Cardiac septum (tissue), 1 donor: Measurements from ENCODE around the gene TOMM34. TPM values are rescaled to one million over a fixed set of nuclear protein-coding genes. Genes with fewer than 3 reads are reported as not detected.

ENCODE experiments used
- DNase-seq: peaks from one replicate; pipeline ENCODE4 v3.0.0-alpha.2; 2020; ENCODE audit warnings: low spot score
- intact Hi-C: fragments of 100-400 bp; cut with DNase I; formaldehyde crosslinking; loops from one replicate; pipeline ENCODE4 v1.14.0; 2022
- total RNA-seq: library from RNA; stranded (reverse); fragmentation: NEBNext Ultra II Directional; extraction: Animal tissue kit (Norgen Biotek cat#: 25700); gene quantifications from one replicate; pipeline ENCODE4 v1.2.1, GENCODE V29; 2021
- donor health status: DM: no; HTN: no; CAD: no.

TOMM34 gene
- total RNA-seq, 1 donor from 2014 or later = 10.7 TPM

DNA sequence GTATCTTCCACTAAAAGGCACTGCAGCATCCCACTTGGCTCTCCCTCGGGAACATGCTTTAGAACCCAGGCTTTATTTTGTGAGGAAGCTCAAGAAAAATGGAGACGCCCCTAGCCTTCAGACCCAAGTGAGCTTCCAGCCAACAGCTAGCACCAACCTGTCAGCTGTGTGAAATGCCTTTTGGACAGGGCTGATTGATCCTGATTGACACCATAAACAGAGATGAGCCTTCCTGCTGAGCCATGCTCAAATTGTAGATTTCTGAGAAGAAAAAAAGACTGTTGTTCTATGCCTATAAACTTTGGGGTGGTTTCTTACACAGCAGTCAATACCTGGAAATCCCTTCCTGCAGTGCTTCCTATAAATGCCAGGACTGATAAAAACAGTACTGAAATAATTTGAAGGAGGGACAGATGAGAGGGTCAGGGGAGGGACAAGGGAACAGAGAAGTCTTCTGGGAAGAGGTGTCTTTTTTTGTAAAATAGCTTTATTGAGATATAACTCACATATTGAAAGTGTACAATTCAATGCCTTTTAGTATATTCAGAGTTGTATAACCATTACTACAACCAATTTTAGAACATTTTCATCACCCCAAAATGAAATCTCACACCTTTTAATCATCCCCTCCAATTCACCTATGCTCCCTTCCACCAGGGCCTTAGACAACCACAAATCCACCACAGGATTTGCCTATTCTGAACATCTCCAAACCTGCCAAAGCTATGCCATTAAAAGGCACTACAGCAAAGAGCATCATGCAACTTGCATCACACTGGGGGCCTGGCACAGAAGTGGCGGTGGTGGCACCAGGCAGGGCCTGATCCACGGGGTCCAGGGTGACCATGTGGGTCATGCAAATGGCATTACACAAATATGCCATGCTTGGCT is 3.4 kb upstream of the TOMM34 start:
- intact Hi-C loops = no loop called here
- no peak for DNase-seq

DNA sequence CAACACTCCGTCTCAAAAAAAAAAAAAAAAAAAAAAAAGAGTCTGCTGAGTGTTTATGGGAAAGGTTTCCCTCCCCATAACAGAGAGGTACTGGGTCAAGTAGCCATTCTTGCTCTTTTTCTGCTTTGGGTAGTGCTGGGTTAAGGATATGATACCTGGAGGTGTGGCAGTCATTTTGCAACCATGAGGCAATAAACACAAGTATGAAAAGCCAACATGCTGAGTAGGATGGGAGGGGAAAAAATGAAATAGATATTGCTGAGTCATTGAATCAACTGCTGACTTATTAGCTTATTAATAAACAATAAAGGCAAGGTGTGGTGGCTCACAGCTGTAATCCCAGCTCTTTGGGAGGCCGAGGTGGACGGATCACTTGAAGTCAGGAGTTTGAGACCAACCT is 2.3 kb upstream of the TOMM34 start:
- no peak for DNase-seq
- intact Hi-C loops = no loop called here

DNA sequence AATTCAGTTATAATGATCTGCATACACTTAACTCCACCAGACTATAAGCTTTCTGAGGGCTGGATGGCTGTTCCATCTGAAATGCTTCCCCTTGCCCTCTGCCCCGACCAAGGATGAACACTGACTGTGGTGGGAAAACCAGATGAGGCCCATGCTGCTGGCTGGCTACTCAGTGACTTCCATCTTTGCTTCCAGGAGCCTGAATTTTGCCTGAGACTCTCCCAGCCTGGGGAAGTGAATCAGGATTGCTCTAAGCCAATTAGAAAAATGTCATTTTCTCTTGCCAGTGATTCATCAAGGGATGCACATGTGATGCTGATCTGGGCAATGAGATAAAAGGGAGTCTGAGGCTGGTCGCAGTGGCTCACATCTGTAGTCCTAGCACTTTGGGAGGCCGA is 1.7 kb upstream of the TOMM34 start:
- intact Hi-C loops = no loop called here

DNA sequence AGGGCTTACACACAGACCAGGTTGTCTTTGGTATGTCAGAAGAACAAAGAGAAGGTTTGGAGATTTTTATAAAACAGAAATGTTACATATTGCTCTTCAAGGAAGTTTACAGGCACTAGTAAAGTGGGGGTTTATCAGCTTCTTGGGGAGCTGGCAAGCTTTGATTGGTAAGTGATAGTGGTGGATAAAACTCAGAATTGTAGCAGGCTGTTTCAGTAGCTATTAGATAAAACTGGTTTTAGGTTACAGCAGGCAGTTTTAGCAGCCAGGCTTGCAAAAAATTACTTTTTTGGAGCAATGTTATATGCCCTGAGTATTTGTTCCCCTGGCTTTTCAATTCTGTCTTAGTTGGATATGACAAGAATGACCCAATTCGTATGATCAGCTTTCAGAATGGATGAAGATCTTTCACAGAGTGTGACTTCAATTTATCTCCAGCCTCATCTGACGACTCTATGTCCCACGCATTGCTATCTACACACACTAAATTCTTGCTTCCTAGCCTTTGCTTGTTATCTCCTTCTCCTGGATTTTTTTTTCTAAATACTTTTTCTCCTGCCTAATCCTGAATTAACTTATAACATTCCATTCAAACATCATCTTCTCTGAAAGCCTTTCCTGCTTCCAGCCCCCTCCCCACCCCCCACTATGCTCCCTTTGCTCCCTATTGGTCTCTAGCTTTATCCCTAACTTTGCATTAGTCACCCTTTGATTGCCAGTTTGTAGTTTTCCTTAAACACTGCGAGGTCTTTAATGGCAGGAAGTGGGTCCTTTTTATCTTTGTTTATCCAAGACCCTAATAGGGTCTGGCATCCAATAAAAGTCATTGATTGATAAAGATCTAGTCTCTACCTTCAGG is 1.0 kb upstream of the TOMM34 start:
- no peak for DNase-seq
- intact Hi-C loops = no loop called here

More for the DNA sequence above, 1.7 kb upstream of the TOMM34 start:
- DNase-seq = no peak

DNA sequence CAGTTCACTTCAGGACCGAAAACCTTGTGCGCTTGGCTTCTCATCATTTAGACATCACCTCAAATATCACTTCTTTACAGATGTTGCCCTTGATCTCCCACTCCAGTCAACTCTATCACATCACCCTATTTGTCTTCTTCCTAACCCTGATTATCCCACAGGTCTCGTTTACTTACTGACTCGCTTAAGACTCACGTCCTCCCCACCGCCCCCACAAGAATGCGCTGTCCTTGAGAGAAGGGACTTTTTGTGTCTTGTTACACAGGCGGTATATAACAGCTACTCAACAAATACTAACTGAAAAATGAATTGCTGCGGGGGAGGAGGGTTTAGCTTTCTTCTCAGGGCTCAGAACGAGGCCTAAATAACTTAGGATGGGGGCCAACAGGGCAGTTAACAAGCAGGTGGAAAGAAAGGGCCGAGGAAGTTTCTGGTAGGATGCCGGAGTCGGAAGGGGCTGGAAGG is 527 bp downstream of the TOMM34 start:
- DNase-seq = no peak
- intact Hi-C loops = loop anchor here (1.0 kb wide), 1 partner anchor 74 kb away; the partner anchor contains the start of gene YWHAB

DNA sequence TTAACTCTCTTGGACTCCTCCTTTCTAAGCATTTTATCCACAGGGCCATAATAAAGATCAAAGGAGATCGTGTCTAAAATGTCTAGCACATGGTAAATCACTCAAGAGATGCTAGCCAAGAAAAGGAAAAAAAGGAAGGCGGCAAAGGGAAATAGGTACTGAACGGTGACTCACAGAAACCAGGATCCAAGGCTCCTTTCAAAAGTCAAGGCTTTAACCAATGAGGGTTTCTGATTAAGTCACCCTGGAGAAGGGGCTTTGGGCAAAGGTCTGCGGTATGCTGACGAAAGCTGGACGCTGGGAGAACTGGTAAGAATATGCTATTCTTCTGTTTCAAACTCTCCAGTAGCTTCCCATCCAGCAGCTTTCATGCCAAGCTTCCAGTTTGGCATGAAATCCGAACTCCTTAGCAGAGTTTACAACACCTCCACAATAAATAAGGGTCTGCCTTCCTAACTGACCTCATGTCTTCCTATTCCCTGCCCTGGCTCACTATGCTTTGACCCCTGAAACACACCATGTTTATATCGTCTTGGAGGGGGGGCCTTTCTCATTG is 1.0 kb downstream of the TOMM34 start:
- intact Hi-C loops = no loop called here
- no peak for DNase-seq

DNA sequence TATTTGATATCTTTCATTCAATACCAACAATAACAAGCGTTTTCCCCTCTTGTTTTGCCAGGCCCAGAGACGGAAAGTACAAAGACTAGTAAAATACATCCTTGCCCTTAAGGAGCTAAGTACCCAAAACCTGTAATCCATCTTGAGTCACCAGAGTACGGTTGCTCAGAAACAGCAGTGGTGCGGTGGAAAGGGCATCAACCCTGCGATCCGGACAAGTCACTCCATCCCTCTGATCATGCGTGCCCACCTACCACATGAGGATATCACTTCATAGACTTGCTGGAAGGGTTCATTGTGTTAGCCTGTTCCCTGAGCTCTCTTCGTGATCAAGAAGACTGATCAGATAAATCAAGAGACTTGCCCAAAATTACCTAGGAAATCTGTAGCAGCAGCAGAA is 1.9 kb downstream of the TOMM34 start:
- intact Hi-C loops = no loop called here
- DNase-seq = no peak

DNA sequence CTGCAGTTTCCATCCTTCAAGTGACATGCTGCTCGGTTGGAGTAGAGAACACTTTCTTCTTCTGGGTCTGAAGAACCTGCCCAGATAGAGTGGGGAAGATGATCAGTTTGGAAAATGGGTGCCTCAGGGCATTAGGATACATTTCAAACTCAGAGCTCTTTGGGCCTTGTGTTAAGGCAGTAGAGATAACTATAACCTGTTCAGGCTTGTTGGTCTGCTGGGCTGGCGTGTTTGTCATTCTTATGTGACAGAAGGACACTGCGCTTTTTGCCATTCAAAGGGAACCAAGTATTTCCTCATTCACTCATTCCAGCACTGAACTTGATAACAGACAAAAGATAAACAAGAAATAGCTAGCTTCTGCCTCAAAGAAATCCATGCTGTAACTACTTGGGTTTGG is 3.8 kb downstream of the TOMM34 start:
- DNase-seq = no peak
- intact Hi-C loops = no loop called here

DNA sequence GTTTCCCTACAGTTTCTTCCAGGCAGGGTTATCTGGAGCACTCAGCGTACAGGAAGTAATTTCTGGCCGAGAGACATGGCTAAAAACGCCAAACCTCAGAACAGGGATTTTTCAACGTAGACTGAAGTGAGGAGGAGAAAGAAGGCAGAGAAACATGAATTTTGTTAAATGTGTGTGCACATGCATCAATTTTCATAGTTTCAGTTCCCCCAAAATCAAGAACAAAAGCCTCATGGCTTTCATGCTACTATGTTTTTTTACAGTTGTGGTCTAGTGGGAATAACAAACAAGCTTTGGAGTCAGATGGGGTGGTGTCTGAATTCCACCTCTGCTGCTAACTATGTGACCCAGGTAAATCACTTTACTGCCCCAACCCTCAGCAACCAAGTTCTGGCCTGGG is 4.9 kb downstream of the TOMM34 start:
- DNase-seq = no peak
- intact Hi-C loops = no loop called here

DNA sequence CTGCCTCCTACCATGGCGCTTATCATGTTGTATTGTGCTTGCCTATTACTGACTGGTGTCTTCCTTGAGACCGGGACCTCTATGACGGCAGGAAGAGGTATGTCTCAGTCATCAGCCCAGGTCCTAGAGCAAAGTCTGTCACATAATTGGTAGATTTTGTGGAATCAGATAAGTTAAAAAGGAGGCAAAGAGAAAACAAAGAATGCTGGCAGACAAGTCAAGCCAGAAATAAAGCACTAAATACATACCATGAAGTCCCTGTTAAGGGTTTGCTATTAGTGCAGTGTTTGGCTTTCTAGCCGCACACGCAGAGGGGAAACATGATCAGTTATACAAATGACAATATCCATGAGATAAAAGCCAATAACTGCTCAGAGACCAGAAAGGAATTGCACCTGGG is 6.0 kb downstream of the TOMM34 start:
- no peak for DNase-seq
- intact Hi-C loops = no loop called here

DNA sequence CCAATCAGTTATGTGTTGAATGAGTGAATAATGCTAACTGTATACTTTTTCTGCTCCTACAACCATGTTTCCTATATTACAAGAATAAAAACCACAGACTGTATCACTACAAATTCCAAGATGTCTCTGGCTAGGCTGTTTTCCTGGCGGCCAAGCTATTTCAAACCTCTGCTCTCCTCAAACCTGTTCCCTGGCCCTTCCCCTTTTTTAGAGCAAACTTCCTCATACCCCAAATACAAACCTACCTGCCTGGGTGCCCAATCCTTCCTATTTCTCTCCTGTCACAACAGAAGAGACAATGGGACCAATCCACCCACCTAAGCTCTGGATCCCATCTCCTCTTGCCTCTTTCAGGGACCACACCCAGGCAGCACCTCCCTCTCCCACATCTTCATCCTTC is 7.5 kb downstream of the TOMM34 start:
- DNase-seq = no peak
- intact Hi-C loops = no loop called here

DNA sequence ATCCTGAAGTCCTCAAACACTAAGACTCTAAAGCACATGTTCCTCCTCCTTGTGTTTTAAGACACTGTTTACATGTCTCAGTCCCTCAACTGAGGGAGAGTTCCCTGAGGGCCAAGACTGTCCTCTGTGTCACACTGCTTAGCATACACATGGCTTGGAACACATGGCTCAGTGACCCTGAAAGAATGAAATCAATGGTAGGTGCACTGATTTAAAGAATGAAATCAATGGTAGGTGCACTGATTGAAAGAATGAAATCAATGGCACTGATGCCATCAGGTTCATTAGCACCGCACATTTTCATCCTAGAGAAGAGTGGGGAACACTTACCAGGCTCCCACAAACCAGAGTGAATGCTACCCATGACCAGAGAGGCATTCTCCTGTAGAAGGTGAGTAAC is 9.8 kb downstream of the TOMM34 start:
- no peak for DNase-seq
- intact Hi-C loops = no loop called here

DNA sequence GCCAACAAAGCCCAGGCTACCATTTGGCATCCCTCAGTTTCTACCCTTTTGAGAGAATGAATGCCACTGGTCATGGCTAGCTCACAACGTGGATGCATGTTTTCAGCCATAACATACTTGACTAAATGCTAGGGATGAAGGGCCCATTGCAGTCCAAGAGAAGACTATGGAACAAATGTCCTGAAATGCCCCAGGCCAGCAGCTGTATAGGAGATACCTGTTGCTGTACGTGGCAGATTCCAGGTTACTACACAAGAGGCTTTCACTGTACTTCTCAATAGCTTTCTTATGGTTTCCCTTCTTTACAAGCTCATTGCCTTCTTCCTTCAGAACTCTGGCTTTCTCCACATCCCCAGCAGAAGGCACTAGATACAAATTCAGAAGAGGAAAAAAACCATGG is 11.7 kb downstream of the TOMM34 start:
- intact Hi-C loops = no loop called here
- DNase-seq = no peak

DNA sequence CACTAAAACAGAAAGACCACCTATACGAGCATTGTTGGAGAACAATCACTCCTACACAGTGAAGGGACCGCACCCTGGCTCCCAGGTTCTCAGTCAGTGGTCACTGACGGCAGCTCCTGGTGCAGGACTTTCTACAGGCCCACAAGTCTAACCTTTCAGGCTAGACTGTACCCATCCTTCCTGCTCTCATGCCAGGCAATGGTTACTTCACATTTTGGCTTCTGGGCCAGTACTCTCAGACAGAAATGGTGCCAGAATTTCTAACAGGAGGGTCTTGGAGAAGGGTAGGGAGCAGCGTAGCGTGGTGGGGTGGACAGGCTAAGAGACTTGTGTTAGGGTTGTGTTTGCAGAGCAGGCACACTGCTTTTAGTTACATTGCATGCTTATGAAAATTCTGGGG is 12.1 kb downstream of the TOMM34 start:
- intact Hi-C loops = no loop called here
- DNase-seq = no peak

DNA sequence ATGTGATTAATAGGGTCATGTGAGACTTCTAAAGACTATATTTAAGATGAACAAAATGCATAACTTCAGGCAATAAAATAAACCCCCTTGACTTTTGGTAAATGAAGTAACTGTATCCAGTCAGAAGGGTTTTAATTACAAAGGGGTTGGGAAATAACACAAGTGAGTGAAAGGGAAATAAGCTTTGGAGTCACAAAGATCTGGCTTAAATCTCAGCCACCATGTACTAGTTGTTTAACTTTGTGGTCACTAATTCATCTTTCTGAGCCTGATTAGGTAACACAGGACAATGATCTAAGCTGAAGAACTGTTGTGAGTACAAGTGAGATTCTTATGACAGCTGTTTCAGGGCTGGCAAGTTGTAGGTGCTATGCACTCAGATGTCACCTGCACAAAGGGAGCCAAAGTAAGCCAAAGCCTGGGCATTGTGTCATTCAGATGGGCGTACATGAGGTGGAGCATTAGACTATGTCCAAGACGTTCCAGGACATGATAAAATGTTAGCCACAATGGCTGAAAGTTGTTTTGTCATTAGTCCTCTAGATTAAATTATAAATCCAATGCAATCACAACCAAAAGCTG is 13.8 kb downstream of the TOMM34 start:
- no peak for DNase-seq
- intact Hi-C loops = no loop called here

DNA sequence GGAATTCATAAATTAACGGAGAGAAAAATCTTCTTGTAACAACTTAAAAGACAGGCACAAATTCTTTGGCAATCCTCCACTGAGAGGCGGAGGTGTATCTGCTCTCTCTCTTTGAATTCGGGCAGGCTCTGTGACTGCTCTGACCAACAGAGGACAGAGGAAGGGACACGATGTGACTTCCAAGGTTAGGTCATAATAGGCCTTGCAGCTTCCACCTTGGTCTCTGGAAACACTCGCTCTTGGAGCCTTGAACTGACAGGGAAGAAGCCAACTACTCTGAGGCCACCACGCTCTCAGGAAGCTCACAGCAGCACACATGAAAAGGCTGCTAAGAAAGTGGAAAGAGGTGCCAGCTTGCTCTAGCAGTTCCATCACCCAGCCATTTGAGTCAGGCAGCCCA is 14.9 kb downstream of the TOMM34 start:
- intact Hi-C loops = no loop called here
- no peak for DNase-seq

DNA sequence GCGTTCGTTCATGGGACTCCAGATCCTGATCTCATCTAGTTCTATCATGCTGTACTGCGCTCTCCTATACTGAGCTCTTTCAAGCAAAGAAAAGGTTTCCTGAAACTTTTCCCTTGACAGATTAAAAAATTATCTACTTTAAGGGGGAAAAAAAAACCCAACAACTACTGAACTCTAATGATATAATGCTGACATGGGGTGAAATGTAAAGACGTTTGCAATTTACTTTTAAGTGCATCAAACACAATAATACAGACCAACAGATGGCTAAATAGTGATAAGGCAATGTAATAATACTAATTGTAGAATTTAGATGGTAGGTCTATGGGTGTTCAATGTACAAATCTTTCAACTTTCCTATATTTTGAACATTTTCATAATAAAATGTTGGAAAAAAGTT is 16.4 kb downstream of the TOMM34 start:
- DNase-seq = no peak
- intact Hi-C loops = no loop called here

DNA sequence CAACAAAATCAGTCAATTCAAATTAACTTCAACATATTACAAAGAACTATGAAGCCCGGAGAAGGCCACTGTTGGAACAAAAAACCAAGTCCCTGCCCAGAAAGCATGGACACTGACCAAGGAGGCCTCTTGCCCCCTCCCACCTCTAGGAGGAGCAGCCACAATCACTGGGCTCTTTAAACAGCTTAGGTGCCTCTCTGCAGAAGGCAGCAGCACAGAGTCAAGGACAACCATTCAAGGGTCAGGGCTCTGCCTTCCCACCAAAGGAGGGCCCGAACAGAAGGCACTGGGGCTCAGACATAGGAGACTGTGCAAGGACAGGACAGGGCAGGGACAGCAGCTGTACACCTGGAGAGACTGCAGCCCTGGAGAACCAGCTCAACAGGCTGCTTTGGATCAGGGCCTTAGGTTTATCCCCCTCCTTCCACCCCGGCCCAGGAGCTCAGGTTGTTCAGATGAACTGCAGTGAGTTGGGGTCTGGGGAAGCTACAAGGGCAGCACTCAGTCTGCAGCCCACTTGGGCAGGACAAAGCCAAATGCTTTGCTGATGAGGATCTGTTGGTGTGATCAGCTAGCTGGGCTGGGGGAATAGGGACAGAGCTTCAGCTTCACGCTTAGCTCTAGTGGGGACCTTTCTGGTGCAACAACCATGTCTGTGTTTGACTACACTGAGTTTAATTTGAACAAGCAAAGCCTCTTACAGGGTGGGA is 17.8 kb downstream of the TOMM34 start:
- intact Hi-C loops = no loop called here
- no peak for DNase-seq

DNA sequence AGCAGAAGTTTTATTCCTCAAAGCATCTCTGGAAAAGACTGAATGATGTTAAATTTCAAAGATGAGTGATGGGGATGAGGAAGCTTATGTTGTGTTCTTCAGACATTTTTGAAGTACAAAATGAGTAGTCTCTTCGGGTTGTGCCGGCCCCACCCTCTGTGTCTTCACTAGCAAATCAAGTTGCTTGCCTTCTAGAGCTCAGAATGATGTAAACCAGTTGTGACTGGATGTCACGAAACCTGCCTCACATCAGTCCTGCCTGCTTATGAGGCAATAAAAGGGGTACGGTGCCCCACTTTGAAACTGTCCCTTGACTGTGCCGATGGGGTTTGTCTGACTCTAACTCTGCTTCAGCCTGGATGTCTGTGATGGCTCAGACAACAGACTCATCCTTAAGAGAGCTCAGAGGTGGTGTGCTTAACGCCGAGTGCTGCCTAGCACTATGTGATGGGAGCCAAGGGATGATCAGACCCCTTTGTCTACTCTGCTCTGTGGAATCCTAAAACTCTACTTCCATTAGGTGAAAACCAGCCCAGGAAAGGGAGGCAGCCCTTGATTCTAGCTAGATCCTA is 19.0 kb downstream of the TOMM34 start:
- intact Hi-C loops = no loop called here

More for the DNA sequence above, 19.0 kb downstream of the TOMM34 start:
- no peak for DNase-seq
